Mesenchymal stem cell (in vitro differentiated cells and primary cell): ENCODE results near the gene LINS1.
A peak's percentile ranks its signal among the peaks of the same experiment; 100 is the strongest.

Experiments
- DNase-seq: peaks from one replicate; pipeline ENCODE4 v3.0.0-alpha.2; 2013
- H2AFZ ChIP-seq: one replicate; pipeline ENCODE4 v1.6.1; 2013; ENCODE audit warnings: low read depth, mild to moderate bottlenecking, control low read depth, inconsistent platforms, low read length, moderate library complexity
- H2AK5ac ChIP-seq: 2 replicates; pipeline ENCODE4 v1.6.1; 2013; ENCODE audit warnings: low read length, moderate library complexity, mild to moderate bottlenecking, inconsistent platforms; ENCODE audit not compliant: severe bottlenecking
- H2BK120ac ChIP-seq: one replicate; pipeline ENCODE4 v1.6.1; 2013; ENCODE audit warnings: low read depth, mild to moderate bottlenecking, inconsistent platforms, low read length, moderate library complexity
- H2BK12ac ChIP-seq, 2 experiments: one replicate each; pipeline ENCODE4 v1.6.1; 2013; ENCODE audit warnings: inconsistent platforms in 2 of 2, low read length in 2 of 2, mild to moderate bottlenecking in 2 of 2, moderate library complexity in 2 of 2, control low read depth in 1 of 2
- H2BK15ac ChIP-seq: one replicate; pipeline ENCODE4 v1.6.1; 2013; ENCODE audit warnings: mild to moderate bottlenecking, low read depth, inconsistent platforms; ENCODE audit not compliant: poor library complexity, severe bottlenecking
- H2BK5ac ChIP-seq: 2 replicates; pipeline ENCODE4 v1.6.1; 2013; ENCODE audit warnings: low read depth, mild to moderate bottlenecking, low read length, control low read depth, inconsistent platforms; ENCODE audit not compliant: poor library complexity, severe bottlenecking
- H3K14ac ChIP-seq, 2 experiments: one replicate each; pipeline ENCODE4 v1.6.1; 2013; ENCODE audit warnings: inconsistent platforms in 2 of 2, low read length in 2 of 2, control low read depth in 1 of 2, mild to moderate bottlenecking in 1 of 2, moderate library complexity in 1 of 2
- H3K18ac ChIP-seq, 2 experiments: one replicate each; pipeline ENCODE4 v1.6.1; 2013; ENCODE audit warnings: inconsistent platforms in 2 of 2, low read length in 2 of 2, control low read depth in 1 of 2, low read depth in 1 of 2, mild to moderate bottlenecking in 1 of 2
- H3K23ac ChIP-seq, 2 experiments: one replicate each; pipeline ENCODE4 v1.6.1; 2013; ENCODE audit warnings: inconsistent platforms in 2 of 2, low read length in 2 of 2, mild to moderate bottlenecking in 2 of 2, moderate library complexity in 2 of 2, control low read depth in 1 of 2
- H3K27ac ChIP-seq: 2 replicates; pipeline ENCODE4 v1.5.1; 2013; ENCODE audit warnings: mild to moderate bottlenecking, moderate library complexity, low read length, control low read depth, inconsistent platforms; ENCODE audit not compliant: poor library complexity, severe bottlenecking
- H3K27me3 ChIP-seq, 2 experiments: 2 replicates each; pipeline versions ENCODE4 v1.6.1 to v1.7.0; 2013; ENCODE audit warnings: low read length in 2 of 2, mild to moderate bottlenecking in 2 of 2, moderate library complexity in 2 of 2, control low read depth in 1 of 2, inconsistent platforms in 1 of 2; ENCODE audit not compliant: control insufficient read depth in 1 of 2, insufficient read depth in 1 of 2
- H3K36me3 ChIP-seq, 2 experiments: 2 replicates each; pipeline versions ENCODE4 v1.6.1 to v1.7.0; 2013; ENCODE audit warnings: low read length in 2 of 2, control low read depth in 1 of 2, inconsistent platforms in 1 of 2, low read depth in 1 of 2, mild to moderate bottlenecking in 1 of 2; ENCODE audit not compliant: insufficient read depth in 2 of 2, control insufficient read depth in 1 of 2
- H3K4ac ChIP-seq, 2 experiments: one replicate each; pipeline ENCODE4 v1.6.1; 2013; ENCODE audit warnings: inconsistent platforms in 2 of 2, low read length in 2 of 2, mild to moderate bottlenecking in 2 of 2, moderate library complexity in 2 of 2, control low read depth in 1 of 2, low read depth in 1 of 2
- H3K4me1 ChIP-seq: 2 replicates; pipeline ENCODE4 v1.6.1; 2013; ENCODE audit warnings: low read depth, low read length, control low read depth; ENCODE audit not compliant: control insufficient read depth, insufficient read depth
- H3K4me2 ChIP-seq: 2 replicates; pipeline ENCODE4 v1.6.1; 2013; ENCODE audit warnings: low read length, mild to moderate bottlenecking, inconsistent platforms; ENCODE audit not compliant: poor library complexity, severe bottlenecking
- H3K4me3 ChIP-seq, 2 experiments: 2 replicates each; pipeline versions ENCODE4 v1.5.1 to v1.7.0; 2013; ENCODE audit warnings: low read length in 2 of 2, mild to moderate bottlenecking in 2 of 2, control low read depth in 1 of 2, low read depth in 1 of 2; ENCODE audit not compliant: insufficient read depth in 1 of 2
- H3K79me1 ChIP-seq: replicated peaks from 2 replicates; pipeline ENCODE4 v1.6.1; 2013; ENCODE audit warnings: mild to moderate bottlenecking, control low read depth, low read length, inconsistent platforms; ENCODE audit not compliant: poor library complexity, severe bottlenecking
- H3K9ac ChIP-seq: 2 replicates; pipeline ENCODE4 v1.7.0; 2013; ENCODE audit warnings: mild to moderate bottlenecking, low read length, moderate library complexity
- H3K9me3 ChIP-seq: 2 replicates; pipeline ENCODE4 v1.7.0; 2013; ENCODE audit warnings: mild to moderate bottlenecking, low read length; ENCODE audit not compliant: control insufficient read depth
- H4K8ac ChIP-seq: one replicate; pipeline ENCODE4 v1.6.1; 2013; ENCODE audit warnings: inconsistent platforms, mild to moderate bottlenecking, low read length, moderate library complexity
- H4K91ac ChIP-seq: one replicate; pipeline ENCODE4 v1.6.1; 2013; ENCODE audit warnings: mild to moderate bottlenecking, low read length, inconsistent platforms
- WGBS: methylation state at CpG from one replicate; pipeline ENCODE4 v1.1.7; 2013; ENCODE audit warnings: mixed read lengths; 5-methylcytosine and 5-hydroxymethylcytosine counted together

LINS1 gene

GRCh38 chr15:100612539-100612938 is 10.6 kb upstream of the LINS1 start:
- no peak overlapping the region for H3K4ac ChIP-seq
- H3K23ac ChIP-seq, result no peak overlapping the region
- H3K18ac ChIP-seq, result no peak overlapping the region
- H2BK15ac ChIP-seq, result no peak overlapping the region
- H3K27me3 ChIP-seq, result no peaks in the 10 kb centered on the region
- H4K91ac ChIP-seq, result no peak overlapping the region
- no peak overlapping the region for H2AFZ ChIP-seq
- no peak overlapping the region for H3K14ac ChIP-seq
- no peak overlapping the region for H2BK120ac ChIP-seq
- DNase-seq, result no peak
- H2BK12ac ChIP-seq, result no peak overlapping the region
- H3K79me1 ChIP-seq, result peaks cover 22% of the 10 kb centered on the region
- H3K4me2 ChIP-seq, result no peak overlapping the region
- no peaks in the 10 kb centered on the region for H3K4me1 ChIP-seq
- no CpG with 5 or more reads among the region's 2 CpGs for WGBS
- peaks cover 20 to 73% of the 10 kb centered on the region in 2 experiments for H3K36me3 ChIP-seq
- no peak overlapping the region for H2AK5ac ChIP-seq
- H3K27ac ChIP-seq, result no peak overlapping the region
- no peak overlapping the region for H4K8ac ChIP-seq
- H3K9me3 ChIP-seq, result no peaks in the 10 kb centered on the region
- H3K9ac ChIP-seq, result no peak overlapping the region
- H2BK5ac ChIP-seq, result no peak overlapping the region
- H3K4me3 ChIP-seq, result no peak overlapping the region

DNA sequence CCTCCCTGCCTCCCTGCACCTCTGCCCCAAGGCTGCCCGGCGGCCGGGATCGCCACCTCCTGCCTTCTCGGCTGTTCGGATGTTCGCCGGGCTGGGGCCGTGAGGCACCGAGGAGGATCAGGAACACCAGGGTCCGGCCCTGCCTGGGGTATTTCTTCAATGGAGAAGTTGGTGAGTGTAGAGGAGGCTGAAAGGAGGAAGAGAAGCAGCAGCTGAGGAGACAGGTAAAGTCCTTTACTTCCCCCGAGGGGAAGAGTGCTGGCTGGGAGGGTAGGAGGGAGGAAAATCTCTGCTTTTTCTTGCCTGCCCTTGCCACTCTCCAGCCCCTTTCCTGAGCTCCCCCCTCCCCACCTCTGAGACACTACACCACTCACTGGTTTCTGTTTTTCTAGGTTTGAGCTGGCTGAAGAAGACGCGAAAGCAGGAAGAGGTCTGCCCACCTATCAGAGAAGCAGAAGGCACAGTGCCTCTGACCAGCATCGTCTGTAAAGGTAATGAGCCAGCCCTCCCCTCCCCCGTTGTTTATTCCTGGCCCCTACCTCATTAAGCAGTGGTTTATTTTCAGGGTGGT is 924 bp upstream of the LINS1 start:
- peaks cover 5% of the 10 kb centered on the region for H3K4me1 ChIP-seq
- H3K27ac ChIP-seq, result no peak overlapping the region
- H2BK5ac ChIP-seq, result no peak overlapping the region
- H3K18ac ChIP-seq, result peak overlapping the region; percentile 1 to 75
- peaks cover 17% of the 10 kb centered on the region for H3K79me1 ChIP-seq
- peak overlapping the region; percentile 66 for H3K4me2 ChIP-seq
- H3K36me3 ChIP-seq, result peaks cover 3 to 32% of the 10 kb centered on the region in 2 experiments
- no peak overlapping the region for H2BK120ac ChIP-seq
- no peaks in the 10 kb centered on the region for H3K27me3 ChIP-seq
- H4K8ac ChIP-seq, result peak overlapping the region; percentile 27
- no peak overlapping the region for H2AK5ac ChIP-seq
- H2BK15ac ChIP-seq, result no peak overlapping the region
- peak overlapping the region; percentile 29 for H4K91ac ChIP-seq
- peak; percentile 63 for DNase-seq
- H3K9ac ChIP-seq, result peak overlapping the region; percentile 96
- H3K23ac ChIP-seq, result no peak overlapping the region
- WGBS, result 3% methylated on average over 15 of the region's 16 CpGs
- no peak overlapping the region for H2BK12ac ChIP-seq
- H3K4ac ChIP-seq, result peak overlapping the region; percentile 27 to 81
- peak overlapping the region; percentile 93 to 96 for H3K4me3 ChIP-seq
- H3K9me3 ChIP-seq, result no peaks in the 10 kb centered on the region
- peak overlapping the region; percentile 46 for H2AFZ ChIP-seq
- no peak overlapping the region for H3K14ac ChIP-seq

GRCh38 chr15:100601617-100602063 is 344 bp downstream of the LINS1 start:
- H3K14ac ChIP-seq, result peak overlapping the region in 1 of 2 experiments; percentile 50
- H2AFZ ChIP-seq, result peak overlapping the region; percentile 84
- H3K36me3 ChIP-seq, result peaks cover 0 to 23% of the 10 kb centered on the region in 2 experiments
- H3K4me3 ChIP-seq, result peak overlapping the region; percentile 92 to 98
- H3K4ac ChIP-seq, result peak overlapping the region; percentile 41 to 42
- peak overlapping the region; percentile 65 for H4K8ac ChIP-seq
- peak overlapping the region; percentile 40 for H3K27ac ChIP-seq
- H2AK5ac ChIP-seq, result no peak overlapping the region
- no peaks in the 10 kb centered on the region for H3K27me3 ChIP-seq
- peak overlapping the region; percentile 58 to 81 for H3K18ac ChIP-seq
- peak overlapping the region; percentile 94 for H3K4me2 ChIP-seq
- no peaks in the 10 kb centered on the region for H3K9me3 ChIP-seq
- H3K79me1 ChIP-seq, result peaks cover 19% of the 10 kb centered on the region
- H2BK120ac ChIP-seq, result no peak overlapping the region
- H2BK12ac ChIP-seq, result no peak overlapping the region
- H3K9ac ChIP-seq, result peak overlapping the region; percentile 92
- no peak overlapping the region for H2BK5ac ChIP-seq
- peaks cover 5% of the 10 kb centered on the region for H3K4me1 ChIP-seq
- H2BK15ac ChIP-seq, result no peak overlapping the region
- no peak overlapping the region for H3K23ac ChIP-seq
- peak overlapping the region; percentile 52 for H4K91ac ChIP-seq
- WGBS, result 0% methylated on average over 20 of the region's 21 CpGs
- DNase-seq, result no peak

DNA sequence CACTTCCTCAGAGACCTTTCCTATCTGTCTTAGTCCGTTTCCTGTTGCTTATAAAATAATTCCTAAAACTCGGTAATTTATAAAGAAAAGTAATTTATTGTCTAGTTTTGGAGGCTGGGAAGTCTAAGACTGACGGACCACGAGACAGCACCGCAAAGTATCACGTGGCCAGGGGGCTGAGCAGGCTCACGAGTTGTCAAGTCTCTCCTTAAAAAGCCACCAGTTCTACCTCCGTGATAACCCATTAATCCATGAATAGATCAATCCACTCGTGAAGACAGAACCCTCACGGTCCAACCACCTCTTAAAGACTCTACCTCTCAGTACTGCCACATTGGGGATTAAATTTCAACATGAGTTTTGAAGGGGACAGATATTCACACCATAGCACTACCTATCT is 821 bp downstream of the LINS1 start:
- Histone ChIP-seq H3K27me3 (no peaks in the 10 kb centered on the region), H4K8ac (no peak overlapping the region)
- 4% methylated on average over 8 of the region's 10 CpGs for WGBS

More for the DNA sequence above, 821 bp downstream of the LINS1 start:
- Histone ChIP-seq H3K4me2 (peak overlapping the region; percentile 94), H3K14ac (no peak overlapping the region), H3K79me1 (peaks cover 21% of the 10 kb centered on the region), H3K9ac (peak overlapping the region; percentile 92), H3K23ac (no peak overlapping the region), H2BK12ac (no peak overlapping the region), H2AFZ (no peak overlapping the region), H3K27ac (no peak overlapping the region), H3K4me3 (peak overlapping the region; percentile 38 to 98), H4K91ac (no peak overlapping the region), H3K4ac (no peak overlapping the region), H2BK5ac (no peak overlapping the region), H2AK5ac (no peak overlapping the region), H2BK120ac (no peak overlapping the region), H3K9me3 (no peaks in the 10 kb centered on the region), H3K36me3 (peaks cover 0 to 18% of the 10 kb centered on the region in 2 experiments), H3K4me1 (peaks cover 5% of the 10 kb centered on the region), H3K18ac (no peak overlapping the region), H2BK15ac (no peak overlapping the region)
- DNase-seq, result peak; percentile 47
